Hindlimb muscle (tissue), 1 donor: ENCODE results near the gene MAU2. TPM values are rescaled to one million over a fixed set of nuclear protein-coding genes. Genes with fewer than 3 reads are reported as not detected.

ENCODE experiments used
- DNase-seq: peaks from one replicate; pipeline ENCODE4 v3.0.0-alpha.2; 2013
- polyA plus RNA-seq: library from polyadenylated mRNA; unstranded; fragments of 120-200 nt; gene quantifications from one replicate; pipeline ENCODE4 v1.2.1, GENCODE V29; 2013; ENCODE audit not compliant: insufficient read length

MAU2 gene, protein sequence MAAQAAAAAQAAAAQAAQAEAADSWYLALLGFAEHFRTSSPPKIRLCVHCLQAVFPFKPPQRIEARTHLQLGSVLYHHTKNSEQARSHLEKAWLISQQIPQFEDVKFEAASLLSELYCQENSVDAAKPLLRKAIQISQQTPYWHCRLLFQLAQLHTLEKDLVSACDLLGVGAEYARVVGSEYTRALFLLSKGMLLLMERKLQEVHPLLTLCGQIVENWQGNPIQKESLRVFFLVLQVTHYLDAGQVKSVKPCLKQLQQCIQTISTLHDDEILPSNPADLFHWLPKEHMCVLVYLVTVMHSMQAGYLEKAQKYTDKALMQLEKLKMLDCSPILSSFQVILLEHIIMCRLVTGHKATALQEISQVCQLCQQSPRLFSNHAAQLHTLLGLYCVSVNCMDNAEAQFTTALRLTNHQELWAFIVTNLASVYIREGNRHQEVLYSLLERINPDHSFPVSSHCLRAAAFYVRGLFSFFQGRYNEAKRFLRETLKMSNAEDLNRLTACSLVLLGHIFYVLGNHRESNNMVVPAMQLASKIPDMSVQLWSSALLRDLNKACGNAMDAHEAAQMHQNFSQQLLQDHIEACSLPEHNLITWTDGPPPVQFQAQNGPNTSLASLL
- polyA plus RNA-seq: 60.6 TPM

DNA sequence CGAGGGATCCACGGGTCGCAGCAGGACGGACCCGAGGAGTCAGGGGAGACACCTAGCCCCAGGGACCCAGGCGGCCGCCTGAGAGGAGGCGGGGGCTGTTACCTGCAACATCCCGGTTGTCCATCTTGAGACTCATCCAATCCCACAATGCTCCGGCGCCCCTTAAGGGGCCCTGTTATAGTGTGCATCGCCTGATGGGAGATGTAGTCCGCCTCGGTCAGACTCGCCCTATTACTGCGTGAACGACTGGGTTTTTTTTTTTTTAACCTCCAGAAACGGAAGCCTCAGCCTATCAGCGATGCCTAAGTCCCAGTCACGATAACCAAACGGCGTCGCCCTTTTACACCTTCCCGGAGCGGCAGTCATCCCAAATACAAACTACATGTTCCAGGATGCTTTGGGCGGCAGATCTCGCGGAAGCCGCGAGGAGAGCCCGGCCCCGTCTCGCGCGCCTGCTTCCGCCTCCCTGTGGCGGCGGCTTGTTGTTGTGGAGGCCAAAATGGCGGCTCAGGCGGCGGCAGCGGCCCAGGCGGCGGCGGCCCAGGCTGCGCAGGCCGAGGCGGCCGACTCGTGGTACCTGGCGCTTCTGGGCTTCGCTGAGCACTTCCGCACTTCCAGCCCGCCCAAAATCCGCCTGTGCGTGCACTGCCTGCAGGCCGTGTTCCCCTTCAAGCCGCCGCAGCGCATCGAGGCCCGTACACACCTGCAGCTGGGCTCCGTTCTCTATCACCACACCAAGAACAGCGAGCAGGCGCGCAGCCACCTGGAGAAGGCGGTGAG lies at the start of gene MAU2, which contains the start of gene SUGP1:
TSS of gene MAU2 (plus strand) at position 469 of the 780 bp plus-strand sequence. CDS start at position 500, 31 bp downstream.
TSS of gene SUGP1 (minus strand) at position 149 of the 780 bp plus-strand sequence. CDS start at position 136, 13 bp downstream.
- peak; percentile 92 for DNase-seq

DNA sequence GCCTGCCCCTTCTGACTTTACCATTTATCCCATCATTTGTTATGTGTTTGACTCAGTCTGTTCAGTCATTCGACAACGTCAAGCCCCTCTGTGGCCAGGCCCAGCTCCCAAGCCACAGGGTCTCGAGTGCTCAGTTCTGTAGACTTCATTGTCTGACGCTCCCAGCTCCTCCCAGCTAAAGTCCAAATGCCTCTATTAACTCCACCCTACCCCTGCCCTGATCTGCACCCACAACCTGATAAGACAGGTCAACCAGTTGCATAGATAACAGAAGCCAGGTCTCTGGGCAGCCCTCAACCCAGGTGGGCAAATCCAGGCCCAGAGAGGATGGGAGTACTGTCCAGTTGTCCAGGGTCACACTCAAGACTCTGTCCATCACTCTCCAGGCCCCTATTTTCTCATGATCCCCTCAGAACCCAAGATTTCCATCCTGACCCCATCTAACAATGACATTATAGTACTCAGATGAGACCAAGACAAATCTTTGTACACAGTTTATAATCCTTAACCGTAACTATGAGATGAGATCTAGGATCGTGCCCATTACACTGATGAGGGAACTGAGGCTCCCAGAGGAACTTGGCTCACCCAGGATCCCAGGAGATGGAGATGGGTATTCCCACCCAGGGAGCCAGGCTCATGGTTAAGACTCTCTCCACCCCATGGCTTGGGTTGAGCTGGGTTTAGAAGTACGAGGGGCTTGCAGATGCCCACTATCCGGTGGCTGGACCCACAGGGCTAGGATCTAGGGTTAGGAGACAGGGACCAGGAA lies 48.6 kb upstream of the MAU2 start:
- no peak for DNase-seq

- DNase-seq: no peak
Observed at GRCh38 chr19:19274146-19274545, 46.5 kb upstream of the MAU2 start.

- DNase-seq: no peak
Observed at GRCh38 chr19:19274716-19275565, 45.7 kb upstream of the MAU2 start.

DNA sequence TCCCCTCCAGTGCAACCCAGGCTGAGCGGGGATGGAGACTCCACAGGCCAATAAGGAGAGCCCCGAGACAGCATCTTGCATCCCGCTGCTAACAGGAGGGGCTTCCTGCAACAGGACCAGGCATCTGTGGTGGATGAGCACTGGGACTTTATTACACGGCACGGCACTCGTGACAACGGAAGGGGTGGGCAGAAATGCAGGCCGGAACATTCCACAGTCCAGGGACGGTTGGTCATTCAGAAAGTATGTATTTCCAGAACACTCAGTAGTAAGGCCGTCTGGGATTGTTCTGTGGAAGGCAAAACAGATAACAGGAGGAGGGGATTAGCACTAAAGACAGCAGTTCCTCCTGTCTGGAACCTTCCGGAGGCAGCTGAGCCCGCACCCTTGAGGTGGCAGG lies 44.2 kb upstream of the MAU2 start:
- no peak for DNase-seq

DNA sequence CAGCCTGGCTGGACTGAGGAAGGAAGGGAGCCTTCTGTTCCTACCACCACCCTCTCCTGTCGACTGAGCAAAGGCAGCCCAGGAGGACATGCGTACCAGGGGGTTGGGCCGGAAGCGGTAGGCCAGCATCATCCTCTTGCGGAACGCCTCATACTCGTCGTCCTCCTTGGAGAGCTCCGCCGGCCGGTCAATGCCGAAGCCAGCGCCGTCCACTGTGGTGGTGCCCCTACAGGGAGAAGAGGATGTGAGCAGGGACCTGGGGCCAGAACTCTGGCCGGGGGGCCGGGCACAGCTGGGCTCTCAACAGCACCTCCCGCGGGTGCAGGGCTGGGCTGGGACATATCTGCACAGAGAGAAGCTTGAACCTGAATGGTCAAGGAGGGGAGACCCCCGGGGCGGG lies 43.8 kb upstream of the MAU2 start:
- no peak for DNase-seq

GRCh38 chr19:19278315-19278714 lies 42.3 kb upstream of the MAU2 start:
- no peak for DNase-seq

GRCh38 chr19:19279062-19279612 lies 41.5 kb upstream of the MAU2 start:
- DNase-seq: no peak

DNA sequence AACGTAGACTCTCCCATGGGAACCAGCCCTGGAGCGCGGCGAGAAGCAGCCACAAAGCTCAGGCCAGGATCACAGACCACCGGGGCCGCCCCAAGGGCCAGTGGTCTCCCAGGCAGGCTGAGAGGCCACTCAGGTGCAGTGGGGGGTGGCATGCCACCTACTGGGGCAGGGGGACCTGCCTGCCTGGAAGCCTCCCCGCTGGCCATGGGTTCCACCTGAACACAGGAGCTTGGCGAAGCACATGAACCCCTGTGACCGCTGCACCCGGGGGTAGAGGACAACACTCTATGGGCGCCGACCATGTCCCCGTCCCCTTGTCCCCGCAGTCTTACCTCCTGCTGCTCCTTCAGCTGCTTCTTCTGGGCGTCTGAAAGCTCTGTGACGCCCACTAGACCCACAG lies 40.8 kb upstream of the MAU2 start:
- DNase-seq: no peak

GRCh38 chr19:19280561-19280960 lies 40.1 kb upstream of the MAU2 start:
- no peak for DNase-seq

GRCh38 chr19:19285686-19286085 lies 34.9 kb upstream of the MAU2 start:
- no peak for DNase-seq

DNA sequence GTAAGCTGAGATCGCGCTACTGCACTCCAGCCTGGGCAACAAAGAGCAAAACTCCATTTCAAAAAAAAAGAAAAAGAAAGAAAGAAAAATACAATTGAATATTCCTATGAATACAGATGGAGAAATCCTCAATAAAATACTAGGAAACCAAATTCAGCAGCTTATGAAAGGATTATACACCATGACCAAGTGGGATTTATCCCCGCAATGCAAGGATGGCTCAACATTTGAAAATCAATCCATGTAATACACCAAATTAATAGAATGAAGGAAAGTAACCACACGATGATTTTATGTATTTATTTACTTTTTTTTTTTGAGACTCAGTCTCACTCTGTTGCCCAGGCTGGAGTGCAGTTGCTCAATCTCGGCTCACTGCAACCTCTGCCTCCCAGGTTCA lies 28.0 kb upstream of the MAU2 start:
- DNase-seq: no peak

DNA sequence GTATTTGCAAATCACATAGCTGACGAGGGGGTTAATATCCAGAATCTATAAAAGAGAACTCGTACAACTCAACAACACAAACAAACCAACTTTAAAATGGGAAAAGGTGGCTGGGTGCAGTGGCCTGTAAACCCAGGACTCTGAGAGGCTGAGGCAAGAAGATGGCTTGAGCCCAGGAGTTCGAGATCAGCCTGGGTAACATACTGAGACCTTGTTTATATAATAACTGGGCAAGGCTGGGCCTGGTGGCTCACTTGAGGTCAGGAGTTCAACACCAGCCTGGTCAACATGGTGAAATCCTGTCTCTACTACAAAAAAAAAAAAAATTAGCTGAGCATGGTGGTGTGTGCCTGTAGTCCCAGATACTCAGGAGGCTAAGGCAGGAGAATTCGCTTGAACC lies 25.7 kb upstream of the MAU2 start:
- DNase-seq: no peak

GRCh38 chr19:19296953-19297689 lies 23.5 kb upstream of the MAU2 start:
- DNase-seq: no peak

DNA sequence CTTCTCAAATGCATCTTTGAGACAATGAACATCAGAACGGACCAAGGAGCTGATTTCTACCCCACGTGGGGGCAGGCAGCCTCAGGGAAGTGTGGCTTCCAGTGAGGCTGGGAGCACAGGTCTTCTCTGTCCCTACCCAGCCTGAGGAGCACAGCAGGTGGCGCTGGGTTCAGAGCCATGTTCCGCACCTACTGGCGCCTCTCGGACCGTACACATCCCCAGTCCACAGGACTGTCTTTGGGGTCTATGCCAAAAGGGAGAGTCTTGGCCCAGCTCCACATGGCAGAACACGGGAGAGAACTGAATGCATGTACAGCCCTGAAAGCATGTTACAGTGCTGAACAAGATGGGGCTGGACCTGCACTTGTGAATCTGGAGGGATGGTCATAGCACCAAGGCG lies 22.9 kb upstream of the MAU2 start:
- no peak for DNase-seq

- DNase-seq: no peak
Observed at GRCh38 chr19:19300613-19301012, 20.0 kb upstream of the MAU2 start.

DNA sequence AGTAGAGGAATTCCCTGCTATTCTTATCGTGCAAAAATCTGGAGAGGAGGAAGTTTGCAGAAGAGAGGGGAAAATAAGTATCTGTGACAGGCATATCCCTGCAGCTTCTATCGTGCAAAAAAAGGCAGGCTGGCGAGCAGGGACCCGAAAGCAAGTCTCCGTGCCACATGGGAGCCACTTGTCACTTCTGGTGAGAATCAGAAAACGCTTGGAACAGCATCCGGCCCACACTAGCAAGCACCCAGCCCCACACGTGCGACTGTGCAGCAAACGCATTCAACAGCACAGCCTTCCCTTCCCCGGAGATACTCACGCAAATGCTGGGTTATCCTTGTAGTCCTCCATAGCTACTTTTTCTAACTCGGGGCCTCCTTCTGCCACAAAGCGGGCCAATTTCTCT lies 17.2 kb upstream of the MAU2 start:
- no peak for DNase-seq

DNA sequence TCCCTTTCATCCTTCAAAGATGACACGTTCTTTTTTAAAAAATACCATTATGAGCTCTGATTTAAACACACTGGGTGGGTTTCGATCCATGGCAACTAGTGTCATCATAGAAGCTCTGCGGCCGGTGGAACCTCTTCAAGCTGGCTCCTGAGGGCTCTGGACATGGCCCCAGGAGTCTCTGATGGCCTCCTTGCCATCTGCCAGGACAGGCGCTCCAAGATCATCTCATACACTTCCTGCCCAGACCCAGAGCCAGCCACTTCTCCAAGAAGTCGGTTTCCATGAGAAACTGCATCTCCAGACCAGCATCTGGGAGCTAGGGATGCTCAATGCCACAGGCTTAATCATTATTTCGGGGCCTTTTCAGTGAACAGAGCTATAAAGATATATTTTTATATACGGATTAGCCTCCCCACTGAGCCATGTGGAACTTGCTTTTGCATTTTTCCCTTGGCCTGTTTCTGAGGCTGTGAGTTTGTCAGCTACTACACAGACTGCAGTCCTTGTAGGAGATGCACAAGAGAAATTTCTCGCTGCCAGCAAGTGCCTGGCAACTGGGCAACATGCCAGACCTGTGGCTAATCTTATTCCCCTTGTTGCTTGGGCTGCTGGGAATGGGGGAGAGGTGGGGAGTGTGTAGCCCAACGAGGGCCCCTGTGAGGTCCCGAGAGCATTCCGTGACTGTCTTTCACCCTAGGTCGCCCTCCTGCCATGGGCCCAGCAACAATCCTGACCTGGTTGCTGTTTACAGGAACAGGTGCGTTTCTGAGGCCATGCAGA lies 16.3 kb upstream of the MAU2 start:
- no peak for DNase-seq

DNA sequence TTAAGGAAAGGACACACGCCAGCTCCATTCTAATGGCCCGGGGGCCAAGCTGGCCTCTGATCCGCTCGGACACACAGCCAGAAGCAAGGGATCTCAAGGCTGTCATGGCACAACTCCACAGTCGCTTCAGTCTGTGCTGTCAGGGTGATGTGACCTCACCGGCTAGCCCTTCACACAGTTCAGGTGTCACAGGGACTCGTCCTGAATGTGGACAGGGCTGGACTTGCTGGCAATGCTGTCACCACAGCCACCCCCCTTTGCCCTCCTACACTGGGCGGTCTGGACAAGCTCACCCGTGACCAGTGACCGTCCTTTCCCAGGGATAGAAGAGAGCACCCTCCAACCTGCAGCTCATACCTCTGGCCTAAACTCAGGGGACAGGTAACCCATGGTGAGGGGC lies 15.6 kb upstream of the MAU2 start:
- DNase-seq: no peak

DNA sequence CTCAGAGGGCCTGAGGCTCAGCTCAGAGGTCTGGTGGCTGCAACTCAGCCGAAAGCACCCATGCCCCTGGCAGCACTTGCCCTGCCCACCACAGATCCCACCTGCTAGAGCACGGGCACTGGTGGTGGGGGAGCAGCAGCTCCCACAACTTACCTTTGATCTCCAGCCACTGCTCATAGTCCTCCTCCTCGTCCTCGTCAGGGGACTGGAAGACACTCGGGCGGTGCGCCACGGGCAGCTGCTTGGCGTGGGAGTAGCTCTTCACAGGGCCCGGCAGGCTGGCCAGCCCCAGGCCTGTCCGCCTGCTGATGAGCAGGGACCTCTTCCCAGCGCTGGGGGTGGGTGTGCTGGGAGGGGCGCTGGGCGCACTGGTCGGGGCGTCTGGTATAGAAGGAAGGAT lies 14.9 kb upstream of the MAU2 start:
- DNase-seq: no peak
